Testis (tissue), 3 donors: ENCODE results near the gene CLMN. TPM values are rescaled to one million over a fixed set of nuclear protein-coding genes. Genes with fewer than 3 reads are reported as not detected.

Experiments used
- DNase-seq: peaks from one replicate; pipeline ENCODE4 v3.0.0-alpha.2; 2019
- H3K27ac ChIP-seq, 2 donors: fragments of 200-600 bp; sonication (generic); one replicate each; pipeline ENCODE4 v1.5.1; 2019
- H3K27me3 ChIP-seq: fragments of 200-600 bp; sonication (generic); one replicate; pipeline ENCODE4 v1.5.1; 2019
- H3K36me3 ChIP-seq: fragments of 200-600 bp; sonication (generic); one replicate; pipeline ENCODE4 v1.5.1; 2017; ENCODE audit warnings: low read depth; ENCODE audit errors: missing control alignments
- H3K4me1 ChIP-seq: fragments of 200-600 bp; sonication (generic); one replicate; pipeline ENCODE4 v1.5.1; 2019
- H3K4me3 ChIP-seq, 2 donors: fragments of 200-600 bp; sonication (generic); one replicate each; pipeline ENCODE4 v1.5.1; 2017 to 2019
- H3K9me3 ChIP-seq: fragments of 200-600 bp; sonication (generic); one replicate; pipeline ENCODE4 v1.5.1; 2017
- POLR2A ChIP-seq: fragments of 450-650 bp; IDR thresholded peaks from one replicate; pipeline ENCODE4 v1.6.1; 2017; ENCODE audit warnings: antibody characterized with exemption, mild to moderate bottlenecking, moderate library complexity
- WGBS, 2 donors: methylation state at CpG; one replicate each; pipeline ENCODE4 v1.1.5; 2018; 5-methylcytosine and 5-hydroxymethylcytosine counted together
- intact Hi-C: fragments of 100-400 bp; cut with DNase I; formaldehyde crosslinking; loops from one replicate; pipeline ENCODE4 v1.15.1; 2023; ENCODE audit warnings: low total_unique reads
- polyA plus RNA-seq: library from polyadenylated mRNA; stranded (reverse); fragments of 350-450 nt; fragmentation: Illumina TruSeq; extraction: RNeasy Lipid Tissue Mini Kit (QIAGEN cat#74804); gene quantifications from one replicate; pipeline ENCODE4 v1.2.3, GENCODE V29; 2014; ENCODE audit warnings: low read depth, low replicate concordance; ENCODE audit not compliant: insufficient read depth
- total RNA-seq, 2 donors: library from RNA; depleted of rRNA; stranded (reverse); fragments of >200 nt; gene quantifications; one replicate each; pipeline ENCODE4 v1.2.3, GENCODE V29; 2016
- TF ChIP-seq, protein P1 (sequence below), 3 experiments: fragments of 450-650 bp in 2 of 3; fragments of 200-600 bp in 1 of 3; sonication (generic) in 1 of 3; IDR thresholded peaks; one replicate each; pipeline ENCODE4 v1.5.1; 2016 to 2019; ENCODE audit warnings: antibody characterized with exemption in 3 of 3, mild to moderate bottlenecking in 2 of 3, moderate library complexity in 1 of 3

CLMN gene
- total and polyA plus RNA-seq, 3 donors from 2014 or later: 35.9 to 134 (median 68.0) TPM

DNA sequence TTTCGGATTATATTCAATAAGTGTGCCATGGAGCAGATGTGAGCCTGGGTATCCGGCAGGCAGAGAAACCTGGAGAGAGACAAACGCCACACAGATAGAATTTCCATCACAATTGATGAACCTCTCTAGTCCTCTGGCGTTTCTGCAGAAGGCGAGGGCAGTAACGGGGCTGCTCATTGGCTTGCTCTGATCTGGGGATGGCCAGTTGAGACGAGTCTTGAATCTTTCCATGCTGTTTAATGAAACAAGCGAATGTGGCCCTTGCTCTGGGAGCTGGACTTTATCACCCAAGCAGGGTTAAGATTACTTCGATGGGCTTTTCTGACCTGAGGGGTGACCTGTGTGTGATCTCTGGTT is 42.4 kb upstream of the CLMN start:
- no peak overlapping the region for H3K27ac ChIP-seq

DNA sequence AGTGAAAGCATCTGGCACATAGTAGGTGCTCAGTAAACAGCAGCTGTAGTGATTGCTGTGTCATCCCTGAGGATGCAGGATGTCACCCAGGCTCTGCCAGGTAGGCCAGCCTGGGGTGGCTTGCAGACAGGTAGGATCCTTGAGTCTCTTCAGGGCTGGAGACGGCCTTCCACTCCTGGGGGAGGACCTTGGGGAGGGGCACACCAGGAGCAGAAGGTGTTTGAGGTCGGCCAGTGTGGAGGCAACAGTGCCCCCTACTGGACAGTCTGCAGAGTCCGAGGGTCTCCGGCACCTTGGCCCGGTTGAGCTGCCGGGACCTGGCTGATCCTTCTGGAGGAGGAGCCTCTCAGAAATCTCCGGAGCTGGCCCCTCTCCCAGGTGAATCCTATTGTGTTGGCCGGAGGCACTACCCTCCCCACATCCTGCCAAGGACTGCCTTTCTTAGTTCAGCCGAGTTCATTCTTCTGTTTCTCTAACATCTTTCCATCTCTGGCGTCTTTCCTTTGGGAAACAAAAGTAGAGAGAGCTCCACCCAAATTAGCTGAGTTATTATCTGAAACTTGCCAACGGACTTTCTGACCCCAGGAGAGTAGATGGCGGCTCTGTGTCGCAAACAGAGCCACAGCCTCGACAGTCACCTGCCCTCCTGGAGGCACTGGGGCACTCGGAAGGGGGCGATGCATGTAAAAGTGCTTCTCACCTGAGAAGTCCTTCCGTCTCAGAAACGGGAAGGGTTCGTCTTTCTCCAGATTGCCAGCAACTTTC is 41.8 kb upstream of the CLMN start:
- DNase-seq: peak; percentile 73
- Histone ChIP-seq H3K9me3 (no peaks in the 10 kb centered on the region), H3K27ac (peak overlapping the region in 1 of 2 donors; percentile 45), H3K27me3 (no peaks in the 10 kb centered on the region), H3K4me1 (peaks cover 12% of the 10 kb centered on the region), H3K36me3 (no peaks in the 10 kb centered on the region), H3K4me3 (peak overlapping the region in 1 of 2 donors; percentile 42)
- TF ChIP-seq POLR2A: no peak
- TF ChIP-seq, protein P1, sequence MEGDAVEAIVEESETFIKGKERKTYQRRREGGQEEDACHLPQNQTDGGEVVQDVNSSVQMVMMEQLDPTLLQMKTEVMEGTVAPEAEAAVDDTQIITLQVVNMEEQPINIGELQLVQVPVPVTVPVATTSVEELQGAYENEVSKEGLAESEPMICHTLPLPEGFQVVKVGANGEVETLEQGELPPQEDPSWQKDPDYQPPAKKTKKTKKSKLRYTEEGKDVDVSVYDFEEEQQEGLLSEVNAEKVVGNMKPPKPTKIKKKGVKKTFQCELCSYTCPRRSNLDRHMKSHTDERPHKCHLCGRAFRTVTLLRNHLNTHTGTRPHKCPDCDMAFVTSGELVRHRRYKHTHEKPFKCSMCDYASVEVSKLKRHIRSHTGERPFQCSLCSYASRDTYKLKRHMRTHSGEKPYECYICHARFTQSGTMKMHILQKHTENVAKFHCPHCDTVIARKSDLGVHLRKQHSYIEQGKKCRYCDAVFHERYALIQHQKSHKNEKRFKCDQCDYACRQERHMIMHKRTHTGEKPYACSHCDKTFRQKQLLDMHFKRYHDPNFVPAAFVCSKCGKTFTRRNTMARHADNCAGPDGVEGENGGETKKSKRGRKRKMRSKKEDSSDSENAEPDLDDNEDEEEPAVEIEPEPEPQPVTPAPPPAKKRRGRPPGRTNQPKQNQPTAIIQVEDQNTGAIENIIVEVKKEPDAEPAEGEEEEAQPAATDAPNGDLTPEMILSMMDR (IDR thresholded peaks at IDR 0.05): peak; percentile 42 to 81 (median 57)
- 34 to 37% methylated on average over 13 to 19 of the region's 19 CpGs for WGBS, 2 donors
- intact Hi-C loops: no loop called here

More for the DNA sequence above, 42.4 kb upstream of the CLMN start:
- Histone ChIP-seq H3K4me1 (peaks cover 12% of the 10 kb centered on the region), H3K36me3 (no peaks in the 10 kb centered on the region), H3K27me3 (no peaks in the 10 kb centered on the region), H3K4me3 (no peak overlapping the region), H3K9me3 (no peaks in the 10 kb centered on the region)
- TF ChIP-seq, protein P1 (IDR thresholded peaks at IDR 0.05): no peak
- no peak for TF ChIP-seq POLR2A
- 42 to 68% methylated on average over 9 of the region's 9 CpGs for WGBS, 2 donors
- DNase-seq: peak; percentile 16
- intact Hi-C loops: no loop called here

DNA sequence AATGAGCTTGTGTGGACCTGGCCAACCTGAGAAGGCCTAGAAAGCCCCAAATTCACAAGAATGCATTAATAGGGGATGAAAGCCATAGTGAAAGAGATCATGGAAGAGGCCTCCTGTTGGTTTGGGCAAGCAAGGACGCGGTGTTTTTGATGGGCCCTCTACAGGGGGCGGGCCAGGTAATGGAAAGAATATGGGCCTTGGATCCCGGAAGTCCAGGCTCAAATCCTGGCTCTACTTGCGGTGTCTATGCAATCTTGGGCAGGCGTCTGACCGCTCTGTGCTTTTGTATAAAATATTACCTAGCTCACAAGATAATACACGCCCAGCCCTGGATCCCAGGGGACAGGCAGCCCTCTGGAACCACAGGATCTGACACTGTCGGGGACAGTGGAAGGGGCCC is 41.1 kb upstream of the CLMN start:
- H3K4me3 ChIP-seq: peak overlapping the region; percentile 9 to 42
- peak; percentile 43 for DNase-seq
- no peaks in the 10 kb centered on the region for H3K36me3 ChIP-seq
- no peaks in the 10 kb centered on the region for H3K9me3 ChIP-seq
- intact Hi-C loops: no loop called here
- H3K27me3 ChIP-seq: no peaks in the 10 kb centered on the region
- H3K4me1 ChIP-seq: peaks cover 12% of the 10 kb centered on the region
- H3K27ac ChIP-seq: peak overlapping the region; percentile 40 to 45
- TF ChIP-seq, protein P1 (IDR thresholded peaks at IDR 0.05): no peak
- TF ChIP-seq POLR2A: no peak
- WGBS, 2 donors: 49 to 61% methylated on average over 9 of the region's 9 CpGs

DNA sequence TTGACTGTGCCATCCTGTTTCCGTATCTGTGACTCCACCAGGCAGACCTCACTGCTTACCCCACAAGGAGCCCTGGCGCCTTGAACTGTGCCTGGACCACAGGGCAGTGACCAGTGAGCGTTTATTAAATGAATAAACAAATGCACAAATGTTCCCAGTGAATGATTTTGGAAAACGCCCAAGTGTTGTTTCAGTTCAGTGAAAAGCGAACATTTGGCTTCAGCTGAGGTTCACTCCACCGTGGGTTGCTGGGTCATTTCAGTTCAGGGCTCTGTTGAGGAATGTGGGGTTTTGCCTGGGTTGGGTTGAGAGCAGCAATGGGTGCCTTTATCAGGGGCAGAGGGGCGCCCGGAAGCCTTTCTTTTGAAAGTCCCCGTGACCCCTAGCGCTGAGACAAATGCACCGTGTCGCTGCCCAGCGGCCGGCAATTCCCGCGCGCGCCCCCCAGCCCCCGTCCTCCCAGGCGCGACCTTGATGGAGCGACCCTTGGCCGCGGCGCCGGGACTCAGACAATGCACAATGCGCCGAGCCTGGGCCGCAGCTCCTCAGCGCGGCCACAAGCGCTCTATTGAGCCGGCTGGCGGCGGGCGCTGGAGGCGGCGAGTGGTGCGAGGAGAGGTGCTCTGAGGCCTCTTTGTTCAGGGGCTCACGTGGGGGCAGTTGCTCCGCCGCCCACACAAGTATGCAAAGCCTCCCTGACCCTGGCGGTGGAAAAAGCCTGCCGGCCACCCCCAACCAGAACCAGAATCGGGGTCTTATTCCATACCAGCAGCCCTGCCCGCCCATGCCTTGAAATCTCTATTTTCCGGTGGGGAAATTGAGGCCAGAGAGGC is 40.5 kb upstream of the CLMN start:
- Histone ChIP-seq H3K9me3 (no peaks in the 10 kb centered on the region), H3K4me1 (peaks cover 12% of the 10 kb centered on the region), H3K36me3 (no peaks in the 10 kb centered on the region), H3K27me3 (no peaks in the 10 kb centered on the region), H3K4me3 (peak overlapping the region; percentile 9 to 42), H3K27ac (peak overlapping the region; percentile 40 to 45)
- TF ChIP-seq, protein P1 (IDR thresholded peaks at IDR 0.05): peak in 1 of 3 experiments; percentile 3
- no peak for TF ChIP-seq POLR2A
- peak; percentile 83 for DNase-seq
- intact Hi-C loops: no loop called here
- WGBS, 2 donors: 19 to 26% methylated on average over 16 to 47 of the region's 47 CpGs
